Measurements from ENCODE around the gene OR6J1.

GRCh38 chr14:22691171-22691570, 47.0 kb upstream of the OR6J1 start:
- TF ChIP-seq CTCF (IDR thresholded peaks at IDR 0.05) (no peak), POLR2A (IDR thresholded peaks at IDR 0.05) (no peak)
